Stimulated activated CD8-positive, alpha-beta memory T cell treated with anti-CD3 and anti-CD28 coated beads, Interleukin-4, amount 100 ng/mL, for 4 hours (primary cell): ENCODE results near the gene ADRA2B.

ENCODE experiments used
- DNase-seq, 2 donors: peaks; one replicate each; pipeline ENCODE4 v3.0.0-alpha.2; 2020; ENCODE audit warnings: low read depth in 2 of 2, low spot score in 1 of 2

Gene ADRA2B

DNA sequence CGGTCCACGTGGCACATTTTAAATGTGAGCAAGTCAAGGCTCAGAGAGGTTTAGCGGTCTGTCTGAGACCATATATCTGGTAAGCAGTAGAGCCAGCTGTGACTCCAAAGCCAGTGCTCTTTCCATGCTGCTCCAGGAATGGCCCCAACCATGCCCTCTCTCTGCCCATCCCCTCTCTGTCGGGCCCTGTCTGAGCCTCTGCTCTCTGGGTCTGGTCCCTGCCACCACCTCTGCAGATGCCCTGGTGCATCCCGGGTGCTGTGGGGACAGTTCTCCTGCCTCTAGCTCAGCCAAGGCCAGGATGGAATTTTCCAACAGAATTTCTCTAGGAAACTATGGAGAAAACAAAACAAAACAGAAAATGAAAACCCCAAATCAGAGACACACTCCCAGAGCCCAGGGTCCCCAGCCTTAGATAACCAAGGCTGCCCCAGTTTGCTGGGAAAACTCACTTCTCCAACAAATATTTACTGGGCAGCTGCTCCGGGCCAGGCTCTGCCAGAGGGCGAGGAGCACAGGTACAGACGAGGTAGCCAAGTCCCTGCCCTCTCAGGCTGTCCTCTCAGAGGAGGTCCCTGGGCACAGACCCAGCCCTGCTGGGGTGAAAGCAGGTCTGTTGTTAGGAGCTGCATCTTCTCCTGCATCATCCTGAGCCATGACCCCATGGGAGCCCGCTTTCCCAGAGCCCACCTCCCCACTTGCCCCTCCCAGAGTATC lies 9.2 kb downstream of the ADRA2B start:
- no peak for DNase-seq

DNA sequence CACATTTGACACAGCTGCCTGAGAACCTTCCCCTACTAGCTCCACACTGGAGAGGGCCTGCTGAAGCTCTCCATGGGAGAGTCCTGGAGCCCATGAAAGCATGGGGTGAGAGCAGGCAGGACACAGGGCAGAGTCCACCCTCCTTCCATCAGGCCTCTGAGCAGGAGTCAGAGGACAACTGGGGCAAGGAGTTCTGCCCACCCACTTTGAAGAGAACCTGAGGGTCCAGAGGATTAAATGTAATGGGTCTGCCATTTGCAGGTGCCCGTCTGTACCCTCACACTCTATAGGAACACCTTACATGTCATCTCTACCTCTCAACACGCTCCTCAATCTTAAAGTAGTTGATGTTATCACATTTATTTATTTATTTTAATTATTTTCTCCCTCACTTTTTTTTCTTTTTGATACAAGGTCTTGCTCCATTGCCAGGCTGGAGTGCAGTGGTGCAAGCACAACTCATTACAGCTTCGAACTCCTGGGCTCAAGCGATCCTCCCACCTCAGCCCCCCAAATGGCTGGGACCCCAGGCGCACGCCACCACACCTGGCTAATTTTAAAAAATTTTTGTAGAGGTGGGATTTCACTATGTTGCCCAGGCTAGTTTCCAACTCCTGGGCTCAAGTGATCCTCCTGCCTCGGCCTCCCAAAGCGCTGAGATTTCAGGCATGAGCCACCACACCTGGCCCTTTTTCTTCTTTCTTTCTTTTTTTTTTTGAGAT lies 10.2 kb downstream of the ADRA2B start:
- no peak for DNase-seq

- no peak for DNase-seq
Observed at GRCh38 chr2:96105152-96105915, 11.0 kb downstream of the ADRA2B start.

DNA sequence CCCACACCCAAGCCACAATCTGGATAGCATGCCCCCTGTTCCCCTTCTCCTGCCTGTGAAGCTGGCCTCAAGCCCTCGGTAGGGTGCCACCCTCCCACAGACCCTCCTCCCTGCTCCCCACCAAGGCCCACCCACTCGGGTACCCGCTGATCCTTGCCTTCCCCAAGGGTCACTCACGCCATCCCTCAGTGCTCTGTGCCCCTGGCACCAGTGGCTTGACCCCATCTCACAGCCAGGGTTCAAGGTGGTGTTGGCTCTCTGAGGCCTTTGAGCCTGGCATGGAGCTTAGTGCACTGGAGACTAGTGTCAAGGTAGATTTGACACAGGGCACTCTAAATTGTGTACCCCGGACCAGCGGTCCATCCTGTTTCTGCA lies 11.9 kb downstream of the ADRA2B start:
- no peak for DNase-seq

DNA sequence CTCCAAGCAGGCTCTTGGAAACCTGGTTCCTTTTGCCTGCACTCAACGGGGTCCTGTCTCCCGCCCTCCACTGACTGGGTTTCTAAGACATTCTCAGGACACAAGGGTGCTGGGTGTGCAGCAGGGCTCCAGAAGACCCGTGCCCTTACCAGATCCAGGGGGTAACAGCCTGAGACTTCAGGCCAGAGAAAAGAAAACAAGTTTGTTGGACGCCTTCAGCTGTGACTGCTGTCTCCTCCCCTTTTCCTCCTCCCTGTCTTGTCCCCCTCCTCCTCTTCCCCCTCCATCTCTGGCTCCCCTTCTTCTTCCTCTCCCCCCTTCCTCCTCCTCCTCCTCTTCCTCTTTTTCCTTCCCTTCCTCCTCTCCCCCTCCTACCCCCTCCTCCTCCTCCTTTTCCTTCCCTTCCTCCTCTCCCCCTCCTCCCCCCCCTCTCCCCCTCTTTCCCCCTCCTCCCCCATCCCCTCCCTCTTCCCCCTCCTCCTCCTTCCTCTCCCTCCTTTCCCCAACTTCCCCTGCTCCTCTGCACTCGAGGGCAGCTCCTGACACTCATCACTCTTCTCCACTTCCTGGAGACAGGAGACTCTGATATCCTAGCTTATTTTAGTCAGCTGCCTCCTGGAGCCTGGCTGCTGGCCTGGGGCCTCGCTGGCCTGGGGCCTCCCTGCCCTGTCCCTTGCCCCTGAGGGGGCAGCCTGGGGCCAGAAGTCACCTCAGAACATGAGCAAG lies 12.4 kb downstream of the ADRA2B start:
- no peak for DNase-seq

DNA sequence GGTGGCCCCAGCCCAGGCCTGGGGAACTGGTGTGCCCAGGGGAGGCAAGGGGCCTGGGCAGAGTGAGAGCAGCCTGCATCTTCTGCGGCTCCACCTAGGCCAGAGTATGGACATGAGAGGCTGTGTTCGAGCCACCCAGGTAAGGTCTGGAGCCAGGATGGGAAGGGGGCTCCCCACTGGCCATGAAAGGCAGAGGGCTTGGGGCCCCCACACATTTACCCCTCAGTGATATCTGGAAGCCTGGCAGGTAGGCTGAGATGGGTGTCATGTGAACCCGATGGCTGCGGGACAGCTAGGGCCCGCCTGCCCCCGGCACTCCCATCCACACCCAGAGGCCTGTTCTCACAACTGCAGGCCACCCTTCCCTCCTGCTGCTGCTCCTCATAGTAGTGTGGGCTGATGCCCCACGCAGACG lies 13.2 kb downstream of the ADRA2B start:
- no peak for DNase-seq

DNA sequence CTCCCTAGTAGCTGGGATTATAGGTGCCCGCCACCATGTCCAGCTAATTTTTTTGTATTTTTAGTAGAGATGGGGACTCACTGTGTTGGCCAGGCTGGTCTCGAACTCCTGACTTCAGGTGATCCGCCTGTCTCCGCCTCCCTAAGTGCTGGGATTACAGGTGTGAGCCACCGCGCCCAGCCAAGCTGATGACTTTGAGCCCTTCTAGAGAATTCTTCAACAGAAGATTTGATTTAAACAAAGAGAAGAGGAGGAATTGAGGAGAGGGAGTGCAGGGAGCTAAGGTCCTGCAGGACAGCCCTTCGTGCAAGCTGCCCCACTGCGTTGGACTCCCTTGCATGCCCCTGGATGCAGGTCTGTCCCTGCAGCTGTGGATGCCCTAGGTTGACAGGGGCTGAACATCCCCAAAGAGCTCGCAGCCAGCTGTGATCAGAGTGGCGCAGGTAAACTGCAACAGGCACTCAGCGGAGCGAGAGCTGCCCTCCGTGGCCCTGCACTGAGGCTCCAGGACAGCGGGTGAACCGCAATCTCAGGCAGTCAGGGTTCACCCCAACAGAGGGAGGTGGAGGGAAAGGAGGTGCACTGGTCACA lies 13.7 kb downstream of the ADRA2B start:
- no peak for DNase-seq

GRCh38 chr2:96100893-96101304 lies 15.5 kb downstream of the ADRA2B start:
- DNase-seq, result no peak

DNA sequence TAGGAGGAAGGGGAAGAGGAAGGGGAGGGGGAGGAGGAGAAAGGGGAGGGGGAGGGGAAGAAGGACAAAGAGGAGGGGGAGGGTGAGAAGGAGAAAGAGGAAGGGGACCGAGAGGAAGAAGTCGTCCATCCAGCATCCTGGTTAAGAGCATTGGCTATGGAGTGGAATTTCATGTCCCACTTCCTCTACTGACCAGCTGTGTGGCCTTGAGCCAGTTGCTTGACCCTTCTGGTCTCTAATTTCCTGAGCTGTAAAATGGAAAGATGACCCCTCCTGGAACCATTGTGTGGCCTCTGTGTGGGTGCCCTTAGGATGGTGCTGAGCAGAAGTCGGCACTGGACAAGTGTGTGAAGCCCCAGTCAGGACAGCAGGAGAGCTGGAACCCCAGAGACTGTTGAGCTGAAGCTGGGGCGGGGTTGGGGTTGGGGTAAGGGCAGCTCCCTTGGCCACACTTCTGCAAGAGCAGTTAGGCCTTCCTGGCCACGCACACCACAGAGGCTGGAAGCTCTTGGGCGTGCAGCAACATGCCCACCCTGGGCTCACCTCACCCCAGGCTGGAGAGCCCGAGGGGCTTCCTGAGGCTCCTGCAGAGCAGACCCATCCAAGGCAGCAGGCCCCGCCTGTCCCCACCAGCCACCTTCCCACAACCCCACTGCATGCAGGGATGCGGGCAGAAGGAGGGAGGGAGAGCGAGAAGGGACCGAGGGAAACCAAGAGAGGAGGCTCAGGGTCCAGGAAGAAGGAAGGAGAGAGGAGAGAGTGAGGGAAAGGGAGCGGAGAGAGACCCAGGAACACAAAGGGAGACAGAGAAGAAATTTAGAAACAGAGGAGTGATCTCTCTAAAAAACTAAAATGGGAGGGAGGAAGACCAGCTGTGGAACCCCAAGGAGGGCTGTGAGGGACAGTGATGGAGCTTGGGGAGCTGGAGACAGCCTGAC lies 16.2 kb downstream of the ADRA2B start:
- no peak for DNase-seq

- no peak for DNase-seq
Observed at GRCh38 chr2:96098900-96099590, 17.3 kb downstream of the ADRA2B start.

GRCh38 chr2:96097951-96098823 lies 18.2 kb downstream of the ADRA2B start:
- no peak for DNase-seq

DNA sequence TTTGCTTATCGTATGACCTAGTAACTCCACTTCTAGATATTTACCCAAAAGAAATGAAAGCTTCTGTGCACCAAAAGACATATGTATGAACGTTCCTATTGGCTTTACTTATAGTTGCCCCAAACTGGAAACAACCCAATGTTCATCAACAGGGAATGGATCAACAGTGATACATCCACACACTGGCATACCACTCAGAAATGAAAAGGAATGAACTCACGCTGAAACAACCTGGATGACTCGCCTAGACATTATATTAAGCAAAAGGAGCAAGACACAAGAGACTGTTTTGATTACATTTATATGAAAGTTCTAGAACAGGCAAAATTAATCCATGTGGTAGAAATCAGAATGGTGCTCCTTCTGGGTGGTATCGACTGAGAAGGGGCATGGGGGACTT lies 18.9 kb downstream of the ADRA2B start:
- DNase-seq, result no peak

DNA sequence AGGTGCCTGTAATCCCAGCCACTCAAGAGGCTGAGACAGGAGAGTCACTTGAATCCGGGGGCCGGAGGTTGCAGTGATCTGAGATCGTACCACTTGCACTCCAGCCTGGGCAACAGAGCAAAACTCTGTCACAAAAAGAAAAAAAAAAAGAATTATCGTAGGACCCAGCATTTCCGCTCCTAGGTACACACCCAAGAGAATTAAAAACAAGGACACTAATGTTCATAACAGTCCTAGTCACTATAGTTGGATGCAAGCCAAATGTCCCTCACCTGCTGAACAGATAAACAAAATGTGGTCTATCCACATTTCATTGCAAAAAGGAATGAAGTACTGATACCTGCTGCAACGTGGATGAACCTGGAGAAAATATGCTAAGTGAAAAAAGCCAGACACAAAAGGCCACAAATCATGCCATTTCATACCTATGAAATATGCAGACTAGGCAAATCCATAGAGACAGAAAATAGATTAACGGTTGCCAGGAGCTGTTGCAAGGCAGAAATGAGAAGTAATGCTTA lies 21.2 kb downstream of the ADRA2B start:
- no peak for DNase-seq

- no peak for DNase-seq
Observed at GRCh38 chr2:96093528-96093927, 22.8 kb downstream of the ADRA2B start.

- DNase-seq, result no peak
Observed at GRCh38 chr2:96092951-96093350, 23.4 kb downstream of the ADRA2B start.

DNA sequence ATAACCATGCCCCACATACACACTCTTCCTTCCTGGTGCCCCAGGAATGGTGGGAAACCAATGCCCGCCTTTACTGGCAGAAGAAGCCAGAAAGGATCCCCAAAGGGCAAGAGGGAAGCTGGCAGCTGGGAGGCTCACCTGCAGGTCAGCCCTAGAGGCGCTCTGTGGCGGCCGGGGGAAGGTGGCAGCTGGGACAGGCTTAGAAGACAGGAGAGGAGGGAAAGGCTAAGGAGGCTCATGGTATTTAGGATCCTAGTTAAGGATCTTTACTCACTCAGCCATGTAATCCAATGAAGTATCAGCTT lies 23.8 kb downstream of the ADRA2B start:
- DNase-seq, result no peak

GRCh38 chr2:96091711-96092572 lies 24.4 kb downstream of the ADRA2B start:
- DNase-seq, result no peak
